ENCODE results near the gene FGF11. TPM values are rescaled to one million over a fixed set of nuclear protein-coding genes. Genes with fewer than 3 reads are reported as not detected.

The FGF11 gene
- total RNA-seq, 2 experiments from 2014 or later = 1.5 to 1.7 TPM

- Mint-ChIP-seq H3K4me3 (peak overlapping the region; percentile 65), H3K36me3 (ENCODE audit: low read depth) (peaks cover 25% of the 10 kb centered on the region), H3K27ac (peak overlapping the region; percentile 24), H3K27me3 (no peaks in the 10 kb centered on the region), H3K9me3 (no peaks in the 10 kb centered on the region), H3K4me1 (ENCODE audit: low read depth) (peaks cover 36% of the 10 kb centered on the region)
- TF ChIP-seq, protein P1, sequence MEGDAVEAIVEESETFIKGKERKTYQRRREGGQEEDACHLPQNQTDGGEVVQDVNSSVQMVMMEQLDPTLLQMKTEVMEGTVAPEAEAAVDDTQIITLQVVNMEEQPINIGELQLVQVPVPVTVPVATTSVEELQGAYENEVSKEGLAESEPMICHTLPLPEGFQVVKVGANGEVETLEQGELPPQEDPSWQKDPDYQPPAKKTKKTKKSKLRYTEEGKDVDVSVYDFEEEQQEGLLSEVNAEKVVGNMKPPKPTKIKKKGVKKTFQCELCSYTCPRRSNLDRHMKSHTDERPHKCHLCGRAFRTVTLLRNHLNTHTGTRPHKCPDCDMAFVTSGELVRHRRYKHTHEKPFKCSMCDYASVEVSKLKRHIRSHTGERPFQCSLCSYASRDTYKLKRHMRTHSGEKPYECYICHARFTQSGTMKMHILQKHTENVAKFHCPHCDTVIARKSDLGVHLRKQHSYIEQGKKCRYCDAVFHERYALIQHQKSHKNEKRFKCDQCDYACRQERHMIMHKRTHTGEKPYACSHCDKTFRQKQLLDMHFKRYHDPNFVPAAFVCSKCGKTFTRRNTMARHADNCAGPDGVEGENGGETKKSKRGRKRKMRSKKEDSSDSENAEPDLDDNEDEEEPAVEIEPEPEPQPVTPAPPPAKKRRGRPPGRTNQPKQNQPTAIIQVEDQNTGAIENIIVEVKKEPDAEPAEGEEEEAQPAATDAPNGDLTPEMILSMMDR (IDR thresholded peaks at IDR 0.05) = no peak
- Histone ChIP-seq H3K27me3 (ENCODE audit: control insufficient read depth in 1 of 2, insufficient read depth in 2 of 2, low read length in 2 of 2) (no peaks in the 10 kb centered on the region), H3K4me1 (ENCODE audit: insufficient read depth, low read length) (peaks cover 33% of the 10 kb centered on the region), H3K4me3 (ENCODE audit: low read length) (no peak overlapping the region), H3K36me3 (ENCODE audit: insufficient read depth, low read length) (peaks cover 16% of the 10 kb centered on the region), H3K9me3 (ENCODE audit: control insufficient read depth in 1 of 2, insufficient read depth in 1 of 2, low read length in 2 of 2) (no peaks in the 10 kb centered on the region), H3K27ac (ENCODE audit: low read depth in 1 of 2, low read length in 2 of 2) (no peak overlapping the region)
- ATAC-seq (ENCODE audit: poor library complexity) = no peak
- intact Hi-C loops (cut with DNase I, micrococcal nuclease) = loop anchor here in 1 of 2 experiments (5.0 kb wide), 1 partner anchor 91 kb away; no protein-coding TSS in a partner anchor
- no peak for DNase-seq
- ChIA-PET POLR2A (interaction anchor here (1.3 kb wide), 1 partner anchor 8 kb away, joined by 6 read pairs; the partner anchor contains the start of gene TMEM256), CTCF (interaction anchor here (1.4 kb wide), 1 partner anchor 12 kb away, joined by 4 read pairs; no protein-coding TSS in a partner anchor)
Observed at GRCh38 chr17:7396147-7396546, 43.2 kb upstream of the FGF11 start.

- CTCF ChIA-PET = interaction anchor here (1.1 kb wide), 1 partner anchor 13 kb away, joined by 3 read pairs; no protein-coding TSS in a partner anchor
Observed at GRCh38 chr17:7398612-7399011, 40.7 kb upstream of the FGF11 start.

DNA sequence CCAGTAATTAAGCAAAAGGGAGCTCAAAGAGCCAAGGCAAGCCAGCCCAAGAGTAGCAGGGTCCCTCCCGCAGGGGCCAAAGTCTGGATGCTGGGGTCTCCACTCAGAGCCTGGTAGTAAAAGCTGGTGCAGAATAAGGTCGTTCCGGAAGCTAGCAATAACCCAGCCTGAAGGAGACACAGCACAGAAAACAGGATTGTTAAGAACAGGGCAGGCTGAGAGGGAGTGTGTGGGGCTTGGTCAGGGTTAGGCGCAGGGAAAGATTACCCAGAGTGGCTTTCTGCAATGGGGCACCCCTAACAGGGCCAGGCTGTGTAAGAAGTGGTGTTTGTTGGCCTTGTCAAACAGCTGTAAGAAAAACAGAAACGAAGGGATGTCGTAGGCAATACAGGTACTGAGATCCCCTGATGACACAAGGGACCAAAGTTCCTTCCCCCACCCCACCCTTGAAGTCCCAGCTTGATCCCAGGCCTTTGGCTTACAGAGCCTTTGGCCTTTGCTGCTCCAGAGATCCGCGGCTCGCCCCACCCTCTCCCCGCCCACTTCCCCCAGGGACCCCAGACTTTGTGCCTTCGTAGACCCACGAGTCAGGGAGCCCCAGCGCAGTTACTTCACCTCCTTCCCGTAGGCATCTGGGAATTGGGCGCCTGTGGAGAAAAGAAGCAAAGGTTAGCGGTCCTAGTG lies 36.1 kb upstream of the FGF11 start:
- Mint-ChIP-seq H3K9me3 (no peaks in the 10 kb centered on the region), H3K36me3 (ENCODE audit: low read depth) (peaks cover 9% of the 10 kb centered on the region), H3K27ac (peak overlapping the region; percentile 87), H3K27me3 (no peaks in the 10 kb centered on the region), H3K4me1 (ENCODE audit: low read depth) (peaks cover 28% of the 10 kb centered on the region), H3K4me3 (peak overlapping the region; percentile 98)
- DNase-seq = peak in 6 of 14 experiments; percentile 14 to 54 (median 26)
- Histone ChIP-seq H3K4me3 (ENCODE audit: low read length) (peak overlapping the region; percentile 77), H3K9me3 (ENCODE audit: control insufficient read depth in 1 of 2, insufficient read depth in 1 of 2, low read length in 2 of 2) (no peaks in the 10 kb centered on the region), H3K4me1 (ENCODE audit: insufficient read depth, low read length) (peaks cover 29% of the 10 kb centered on the region), H3K27ac (ENCODE audit: low read depth in 1 of 2, low read length in 2 of 2) (peak overlapping the region in 1 of 2 donors; percentile 36), H3K27me3 (ENCODE audit: control insufficient read depth in 1 of 2, insufficient read depth in 2 of 2, low read length in 2 of 2) (peaks cover 0 to 5% of the 10 kb centered on the region in 2 experiments), H3K36me3 (ENCODE audit: insufficient read depth, low read length) (no peaks in the 10 kb centered on the region)
- CTCF ChIA-PET = interaction anchor here (1.3 to 2.6 kb wide), 5 partner anchors 9 to 107 kb away, joined by 3 to 18 read pairs (median 6); partner anchors contain the start of genes PLSCR3 and TMEM102
- intact Hi-C loops (cut with DNase I, micrococcal nuclease) = loop anchor here in 1 of 2 experiments (10.0 kb wide), 1 partner anchor 48 kb away; the partner anchor contains the start of genes KCTD11 and TMEM95
- ATAC-seq (ENCODE audit: poor library complexity) = no peak
- TF ChIP-seq, protein P1 (IDR thresholded peaks at IDR 0.05) = no peak
- POLR2A ChIA-PET = interaction anchor here (0.9 to 2.9 kb wide), 16 partner anchors 8 to 357 kb away, joined by 3 to 37 read pairs (median 7); partner anchors contain the start of genes ACAP1, NEURL4, PLSCR3 and POLR2A

More at GRCh38 chr17:7398612-7399011, 40.7 kb upstream of the FGF11 start:
- DNase-seq = no peak
- H3K9me3 Mint-ChIP-seq = no peaks in the 10 kb centered on the region
- peak overlapping the region; percentile 38 for H3K4me3 Mint-ChIP-seq
- peaks cover 6% of the 10 kb centered on the region for H3K36me3 Mint-ChIP-seq (ENCODE audit: low read depth)
- no peaks in the 10 kb centered on the region for H3K9me3 ChIP-seq (ENCODE audit: control insufficient read depth in 1 of 2, insufficient read depth in 1 of 2, low read length in 2 of 2)
- TF ChIP-seq, protein P1 (IDR thresholded peaks at IDR 0.05) = no peak
- H3K27me3 Mint-ChIP-seq = no peaks in the 10 kb centered on the region
- no peak overlapping the region for H3K27ac Mint-ChIP-seq
- no peaks in the 10 kb centered on the region for H3K36me3 ChIP-seq (ENCODE audit: insufficient read depth, low read length)
- peaks cover 28% of the 10 kb centered on the region for H3K4me1 Mint-ChIP-seq (ENCODE audit: low read depth)
- H3K4me1 ChIP-seq (ENCODE audit: insufficient read depth, low read length) = peaks cover 17% of the 10 kb centered on the region
- H3K27ac ChIP-seq (ENCODE audit: low read depth in 1 of 2, low read length in 2 of 2) = no peak overlapping the region
- H3K27me3 ChIP-seq (ENCODE audit: control insufficient read depth in 1 of 2, insufficient read depth in 2 of 2, low read length in 2 of 2) = no peaks in the 10 kb centered on the region
- no peak overlapping the region for H3K4me3 ChIP-seq (ENCODE audit: low read length)
- POLR2A ChIA-PET = interaction anchor here (2.0 kb wide), 1 partner anchor 15 kb away, joined by 9 read pairs; no protein-coding TSS in a partner anchor
- intact Hi-C loops (cut with DNase I, micrococcal nuclease) = loop anchor here in 1 of 2 experiments (5.0 kb wide), 1 partner anchor 89 kb away; no protein-coding TSS in a partner anchor
- no peak for ATAC-seq (ENCODE audit: poor library complexity)
